ENCODE measurements around the gene TAC3.
A peak's percentile ranks its signal among the peaks of the same experiment; 100 is the strongest.
"Not testable (repeated sequence)": the region's sequence is repeated elsewhere in the genome, so short reads cannot be mapped to it uniquely, and the experiment has no call there.

TAC3 gene

GRCh38 chr12:56985714-56986113 lies 30.6 kb downstream of the TAC3 start:
- not testable (repeated sequence) for H4K8ac ChIP-seq (ENCODE audit: low read depth, low read length); H3K79me1 ChIP-seq (ENCODE audit: low read length); H3K79me2 ChIP-seq (ENCODE audit: control insufficient read depth, insufficient read depth, low read length); H2BK120ac ChIP-seq (ENCODE audit: low read depth, low read length); H3K4me2 ChIP-seq (ENCODE audit: low read length); H2BK5ac ChIP-seq (ENCODE audit: low read length); H3K36me3 ChIP-seq (ENCODE audit: control insufficient read depth, insufficient read depth, low read length); H3K4ac ChIP-seq (ENCODE audit: low read depth, low read length); H3K27ac ChIP-seq (ENCODE audit: low read depth, low read length); H3K27me3 ChIP-seq (ENCODE audit: insufficient read depth, low read length, poor library complexity); H3K9ac ChIP-seq (ENCODE audit: low read length); H2AK5ac ChIP-seq (ENCODE audit: low read length); H3K4me3 ChIP-seq (ENCODE audit: low read length); H3K23ac ChIP-seq (ENCODE audit: low read length); H3K18ac ChIP-seq (ENCODE audit: low read length); H2BK15ac ChIP-seq (replicated peaks; ENCODE audit: low read depth); H4K5ac ChIP-seq (ENCODE audit: low read length); H3K56ac ChIP-seq (ENCODE audit: low read length)
- peak; percentile 83 for DNase-seq
- no CpG with 5 or more reads among the region's 6 CpGs for WGBS (ENCODE audit: extremely low coverage, insufficient coverage, low lambda C conversion rate)
- H3K4me1 ChIP-seq (ENCODE audit: control insufficient read depth, low read depth, low read length), result peaks cover 15% of the 10 kb centered on the region

DNA sequence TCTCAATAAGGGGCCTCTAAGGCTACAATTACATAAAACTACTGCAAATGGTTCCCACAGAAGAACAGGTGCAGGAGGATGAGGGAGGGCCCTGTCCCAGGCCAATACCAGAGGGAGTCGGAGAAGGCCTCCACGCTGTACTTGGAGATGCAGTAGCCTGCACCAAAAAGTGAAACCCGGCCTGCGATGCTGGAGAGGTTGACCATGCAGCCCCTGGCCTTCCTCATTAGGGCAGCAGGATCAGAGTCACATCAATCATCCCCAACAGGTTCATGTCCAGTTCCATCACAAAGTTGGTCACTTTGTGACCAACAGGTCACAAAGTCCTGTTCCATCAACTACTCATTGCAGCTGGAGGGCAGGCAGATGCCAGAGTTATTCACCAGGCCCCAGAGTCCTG lies 32.9 kb downstream of the TAC3 start:
- Histone ChIP-seq H3K79me2 (ENCODE audit: control insufficient read depth, insufficient read depth, low read length) (no peaks in the 10 kb centered on the region), H2AK5ac (ENCODE audit: low read length) (no peak overlapping the region), H3K79me1 (ENCODE audit: low read length) (no peaks in the 10 kb centered on the region), H3K23ac (ENCODE audit: low read length) (no peak overlapping the region), H4K5ac (ENCODE audit: low read length) (no peak overlapping the region), H2BK15ac (replicated peaks; ENCODE audit: low read depth) (no peak overlapping the region), H3K18ac (ENCODE audit: low read length) (no peak overlapping the region), H3K56ac (ENCODE audit: low read length) (no peak overlapping the region), H2BK5ac (ENCODE audit: low read length) (no peak overlapping the region), H3K27me3 (ENCODE audit: insufficient read depth, low read length, poor library complexity) (no peaks in the 10 kb centered on the region), H4K8ac (ENCODE audit: low read depth, low read length) (no peak overlapping the region), H3K36me3 (ENCODE audit: control insufficient read depth, insufficient read depth, low read length) (no peaks in the 10 kb centered on the region), H3K27ac (ENCODE audit: low read depth, low read length) (no peak overlapping the region), H2BK120ac (ENCODE audit: low read depth, low read length) (no peak overlapping the region), H3K4me1 (ENCODE audit: control insufficient read depth, low read depth, low read length) (peaks cover 8% of the 10 kb centered on the region), H3K4me2 (ENCODE audit: low read length) (no peak overlapping the region), H3K9ac (ENCODE audit: low read length) (no peak overlapping the region), H3K4ac (ENCODE audit: low read depth, low read length) (no peak overlapping the region), H3K4me3 (ENCODE audit: low read length) (no peak overlapping the region)
- no CpG with 5 or more reads among the region's 4 CpGs for WGBS (ENCODE audit: extremely low coverage, insufficient coverage, low lambda C conversion rate)
- no peak for DNase-seq

GRCh38 chr12:56982578-56983236 lies 33.6 kb downstream of the TAC3 start:
- not testable (repeated sequence) for H3K4ac ChIP-seq (ENCODE audit: low read depth, low read length); H3K4me3 ChIP-seq (ENCODE audit: low read length); H3K9ac ChIP-seq (ENCODE audit: low read length); H4K8ac ChIP-seq (ENCODE audit: low read depth, low read length); H3K79me2 ChIP-seq (ENCODE audit: control insufficient read depth, insufficient read depth, low read length); H2BK15ac ChIP-seq (replicated peaks; ENCODE audit: low read depth); H3K4me2 ChIP-seq (ENCODE audit: low read length); H3K18ac ChIP-seq (ENCODE audit: low read length); H2BK5ac ChIP-seq (ENCODE audit: low read length); H3K56ac ChIP-seq (ENCODE audit: low read length); H3K23ac ChIP-seq (ENCODE audit: low read length); H3K4me1 ChIP-seq (ENCODE audit: control insufficient read depth, low read depth, low read length); H3K36me3 ChIP-seq (ENCODE audit: control insufficient read depth, insufficient read depth, low read length); H2BK120ac ChIP-seq (ENCODE audit: low read depth, low read length); H4K5ac ChIP-seq (ENCODE audit: low read length); H3K79me1 ChIP-seq (ENCODE audit: low read length); H3K27ac ChIP-seq (ENCODE audit: low read depth, low read length); H2AK5ac ChIP-seq (ENCODE audit: low read length); H3K27me3 ChIP-seq (ENCODE audit: insufficient read depth, low read length, poor library complexity); DNase-seq
- WGBS (ENCODE audit: extremely low coverage, insufficient coverage, low lambda C conversion rate), result no CpG with 5 or more reads among the region's 3 CpGs

DNA sequence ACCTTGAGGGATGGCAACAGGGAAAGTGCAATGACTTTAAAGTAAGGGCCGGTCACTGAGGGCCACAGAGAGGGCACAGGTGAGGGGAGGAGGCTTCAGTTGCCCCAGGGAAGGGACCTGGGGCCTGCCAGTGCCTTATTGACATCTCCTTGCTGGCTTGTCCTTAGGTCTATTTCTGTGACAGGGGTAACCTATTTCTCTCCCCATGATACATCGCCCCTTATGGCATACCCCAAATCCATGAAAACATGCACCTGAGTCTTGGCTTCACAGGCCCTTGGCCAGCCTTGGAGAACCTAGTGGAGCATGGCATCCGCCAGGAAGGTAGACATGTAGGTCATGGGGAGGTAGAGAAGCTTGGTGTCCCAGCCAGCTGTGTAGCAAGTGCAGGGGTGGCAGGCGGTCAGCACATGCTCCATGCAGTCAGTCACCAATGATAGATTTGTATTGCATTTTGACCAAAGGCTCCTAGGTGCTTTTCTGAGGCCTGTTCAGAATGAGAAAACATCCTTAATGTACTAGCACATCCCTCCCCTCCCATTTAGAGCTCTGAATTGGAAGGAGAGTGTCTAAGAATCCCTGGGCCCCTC lies 35.3 kb downstream of the TAC3 start:
- Histone ChIP-seq H3K27me3 (ENCODE audit: insufficient read depth, low read length, poor library complexity) (no peaks in the 10 kb centered on the region), H3K4ac (ENCODE audit: low read depth, low read length) (no peak overlapping the region), H2AK5ac (ENCODE audit: low read length) (no peak overlapping the region), H3K56ac (ENCODE audit: low read length) (no peak overlapping the region), H2BK120ac (ENCODE audit: low read depth, low read length) (no peak overlapping the region), H3K9ac (ENCODE audit: low read length) (no peak overlapping the region), H2BK15ac (replicated peaks; ENCODE audit: low read depth) (no peak overlapping the region), H3K23ac (ENCODE audit: low read length) (no peak overlapping the region), H3K36me3 (ENCODE audit: control insufficient read depth, insufficient read depth, low read length) (no peaks in the 10 kb centered on the region), H3K4me3 (ENCODE audit: low read length) (no peak overlapping the region), H3K4me2 (ENCODE audit: low read length) (no peak overlapping the region), H3K79me1 (ENCODE audit: low read length) (no peaks in the 10 kb centered on the region), H4K5ac (ENCODE audit: low read length) (no peak overlapping the region), H2BK5ac (ENCODE audit: low read length) (no peak overlapping the region), H3K79me2 (ENCODE audit: control insufficient read depth, insufficient read depth, low read length) (no peaks in the 10 kb centered on the region), H3K18ac (ENCODE audit: low read length) (no peak overlapping the region), H4K8ac (ENCODE audit: low read depth, low read length) (no peak overlapping the region), H3K4me1 (ENCODE audit: control insufficient read depth, low read depth, low read length) (no peaks in the 10 kb centered on the region), H3K27ac (ENCODE audit: low read depth, low read length) (no peak overlapping the region)
- no peak for DNase-seq
- WGBS (ENCODE audit: extremely low coverage, insufficient coverage, low lambda C conversion rate), result no CpG with 5 or more reads among the region's 4 CpGs

- Histone ChIP-seq H2AK5ac (ENCODE audit: low read length) (no peak overlapping the region), H3K4me1 (ENCODE audit: control insufficient read depth, low read depth, low read length) (no peaks in the 10 kb centered on the region), H3K79me1 (ENCODE audit: low read length) (no peaks in the 10 kb centered on the region), H3K4ac (ENCODE audit: low read depth, low read length) (no peak overlapping the region), H3K27me3 (ENCODE audit: insufficient read depth, low read length, poor library complexity) (no peaks in the 10 kb centered on the region), H3K23ac (ENCODE audit: low read length) (no peak overlapping the region), H2BK15ac (replicated peaks; ENCODE audit: low read depth) (no peak overlapping the region), H2BK120ac (ENCODE audit: low read depth, low read length) (no peak overlapping the region), H3K4me3 (ENCODE audit: low read length) (no peak overlapping the region), H3K36me3 (ENCODE audit: control insufficient read depth, insufficient read depth, low read length) (no peaks in the 10 kb centered on the region), H4K8ac (ENCODE audit: low read depth, low read length) (no peak overlapping the region), H3K9ac (ENCODE audit: low read length) (no peak overlapping the region), H3K4me2 (ENCODE audit: low read length) (no peak overlapping the region), H3K79me2 (ENCODE audit: control insufficient read depth, insufficient read depth, low read length) (no peaks in the 10 kb centered on the region), H3K27ac (ENCODE audit: low read depth, low read length) (no peak overlapping the region), H3K18ac (ENCODE audit: low read length) (no peak overlapping the region), H3K56ac (ENCODE audit: low read length) (no peak overlapping the region), H4K5ac (ENCODE audit: low read length) (no peak overlapping the region), H2BK5ac (ENCODE audit: low read length) (no peak overlapping the region)
- no CpG with 5 or more reads among the region's 6 CpGs for WGBS (ENCODE audit: extremely low coverage, insufficient coverage, low lambda C conversion rate)
- no peak for DNase-seq
Measured at GRCh38 chr12:56980268-56980667, 36.1 kb downstream of the TAC3 start.

DNA sequence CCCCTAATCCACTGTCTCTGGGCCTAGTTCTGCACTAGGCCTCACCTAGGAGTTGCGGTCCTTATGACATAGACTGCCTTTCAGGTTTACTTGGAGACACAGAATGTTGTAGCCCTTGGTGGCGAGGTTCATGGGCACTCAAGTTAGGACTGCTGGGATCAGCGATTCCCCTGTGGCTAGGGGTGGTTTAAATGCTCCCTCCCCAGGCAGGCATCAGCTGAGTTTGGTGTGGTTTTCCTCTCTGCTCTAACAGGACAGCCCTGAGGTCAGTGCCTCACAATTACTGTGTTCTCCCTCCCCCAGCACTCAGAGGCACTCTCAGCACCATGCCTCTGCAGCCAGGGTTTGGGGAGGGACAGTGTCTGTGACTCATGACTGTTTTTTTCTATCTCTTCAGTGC lies 36.7 kb downstream of the TAC3 start:
- Histone ChIP-seq H3K27ac (ENCODE audit: low read depth, low read length) (no peak overlapping the region), H4K5ac (ENCODE audit: low read length) (no peak overlapping the region), H2BK120ac (ENCODE audit: low read depth, low read length) (no peak overlapping the region), H3K79me1 (ENCODE audit: low read length) (no peaks in the 10 kb centered on the region), H3K9ac (ENCODE audit: low read length) (no peak overlapping the region), H3K36me3 (ENCODE audit: control insufficient read depth, insufficient read depth, low read length) (no peaks in the 10 kb centered on the region), H2AK5ac (ENCODE audit: low read length) (no peak overlapping the region), H2BK15ac (replicated peaks; ENCODE audit: low read depth) (no peak overlapping the region), H3K4me1 (ENCODE audit: control insufficient read depth, low read depth, low read length) (no peaks in the 10 kb centered on the region), H2BK5ac (ENCODE audit: low read length) (no peak overlapping the region), H3K56ac (ENCODE audit: low read length) (no peak overlapping the region), H4K8ac (ENCODE audit: low read depth, low read length) (no peak overlapping the region), H3K4me3 (ENCODE audit: low read length) (no peak overlapping the region), H3K27me3 (ENCODE audit: insufficient read depth, low read length, poor library complexity) (no peaks in the 10 kb centered on the region), H3K4ac (ENCODE audit: low read depth, low read length) (no peak overlapping the region), H3K79me2 (ENCODE audit: control insufficient read depth, insufficient read depth, low read length) (no peaks in the 10 kb centered on the region), H3K23ac (ENCODE audit: low read length) (no peak overlapping the region), H3K4me2 (ENCODE audit: low read length) (no peak overlapping the region), H3K18ac (ENCODE audit: low read length) (no peak overlapping the region)
- no peak for DNase-seq
- WGBS (ENCODE audit: extremely low coverage, insufficient coverage, low lambda C conversion rate), result no CpG with 5 or more reads among the region's 3 CpGs
